Measurements from ENCODE around the gene SIN3B. TPM values are rescaled to one million over a fixed set of nuclear protein-coding genes. Genes with fewer than 3 reads are reported as not detected.

Gene SIN3B
- total and polyA plus RNA-seq, 9 of the 15 experiments (the other 6 are each of a cell fraction or from before 2014, with no cell fraction given): 0.51 to 34.2 (median 14.3) TPM

DNA sequence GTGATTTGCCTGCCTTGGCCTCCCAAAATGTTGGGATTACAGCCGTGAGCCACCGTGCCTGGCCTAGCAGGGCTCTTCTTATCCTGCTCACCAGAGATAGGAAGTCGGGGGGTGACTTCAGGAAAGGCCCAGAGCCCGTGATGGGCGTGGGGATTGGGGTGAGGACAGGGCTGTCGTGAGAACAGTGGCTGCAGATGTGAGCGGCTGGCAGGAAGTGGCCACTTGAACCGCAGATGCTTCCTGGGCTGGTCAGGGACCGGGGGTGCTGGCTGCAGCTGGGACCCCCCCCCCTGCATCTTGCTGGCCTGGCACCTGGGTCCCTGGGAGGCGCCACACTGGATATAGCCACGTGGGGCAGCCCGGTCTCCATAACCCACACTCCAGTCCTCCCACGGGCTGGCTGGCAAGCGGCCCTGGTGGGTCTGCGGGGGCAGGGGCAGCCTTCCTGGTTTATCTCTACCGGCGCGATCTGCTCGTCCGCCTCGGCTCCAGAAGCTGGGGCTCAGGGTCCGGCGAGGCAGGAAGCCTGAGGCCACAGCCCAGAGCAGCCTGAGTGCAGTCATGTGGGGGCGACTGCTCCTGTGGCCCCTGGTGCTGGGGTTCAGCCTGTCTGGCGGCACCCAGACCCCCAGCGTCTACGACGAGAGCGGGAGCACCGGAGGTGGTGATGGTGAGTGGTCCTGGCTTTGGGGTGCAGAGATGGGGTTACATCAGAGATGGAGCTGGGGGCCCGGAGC lies 59.6 kb downstream of the SIN3B start, which contains the start of gene F2RL3 (continued):
- TF ChIP-seq, protein P1, sequence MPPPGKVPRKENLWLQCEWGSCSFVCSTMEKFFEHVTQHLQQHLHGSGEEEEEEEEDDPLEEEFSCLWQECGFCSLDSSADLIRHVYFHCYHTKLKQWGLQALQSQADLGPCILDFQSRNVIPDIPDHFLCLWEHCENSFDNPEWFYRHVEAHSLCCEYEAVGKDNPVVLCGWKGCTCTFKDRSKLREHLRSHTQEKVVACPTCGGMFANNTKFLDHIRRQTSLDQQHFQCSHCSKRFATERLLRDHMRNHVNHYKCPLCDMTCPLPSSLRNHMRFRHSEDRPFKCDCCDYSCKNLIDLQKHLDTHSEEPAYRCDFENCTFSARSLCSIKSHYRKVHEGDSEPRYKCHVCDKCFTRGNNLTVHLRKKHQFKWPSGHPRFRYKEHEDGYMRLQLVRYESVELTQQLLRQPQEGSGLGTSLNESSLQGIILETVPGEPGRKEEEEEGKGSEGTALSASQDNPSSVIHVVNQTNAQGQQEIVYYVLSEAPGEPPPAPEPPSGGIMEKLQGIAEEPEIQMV (tag; conservative IDR thresholded peaks at IDR 0.05; ENCODE audit: low read depth): 0 out of 2 replicates have a peak, but pooled peaks have one; percentile 17
- TF ChIP-seq ZNF668 (CRISPR knock-in tag; IDR thresholded peaks at IDR 0.05): no peak
- no peak for TF ChIP-seq KLF10 (CRISPR knock-in tag; IDR thresholded peaks at IDR 0.05)
- TF ChIP-seq CHD4 (IDR thresholded peaks at IDR 0.05; ENCODE audit: insufficient read depth, insufficient replicate concordance, low read depth, low read length, poor library complexity, severe bottlenecking): no peak
- no peak for TF ChIP-seq HDGF (IDR thresholded peaks at IDR 0.05)
- TF ChIP-seq, protein P2, sequence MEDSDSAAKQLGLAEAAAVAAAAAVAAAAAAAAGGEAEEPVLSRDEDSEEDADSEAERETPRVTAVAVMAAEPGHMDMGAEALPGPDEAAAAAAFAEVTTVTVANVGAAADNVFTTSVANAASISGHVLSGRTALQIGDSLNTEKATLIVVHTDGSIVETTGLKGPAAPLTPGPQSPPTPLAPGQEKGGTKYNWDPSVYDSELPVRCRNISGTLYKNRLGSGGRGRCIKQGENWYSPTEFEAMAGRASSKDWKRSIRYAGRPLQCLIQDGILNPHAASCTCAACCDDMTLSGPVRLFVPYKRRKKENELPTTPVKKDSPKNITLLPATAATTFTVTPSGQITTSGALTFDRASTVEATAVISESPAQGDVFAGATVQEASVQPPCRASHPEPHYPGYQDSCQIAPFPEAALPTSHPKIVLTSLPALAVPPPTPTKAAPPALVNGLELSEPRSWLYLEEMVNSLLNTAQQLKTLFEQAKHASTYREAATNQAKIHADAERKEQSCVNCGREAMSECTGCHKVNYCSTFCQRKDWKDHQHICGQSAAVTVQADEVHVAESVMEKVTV (CRISPR knock-in tag; IDR thresholded peaks at IDR 0.05): no peak
- TF ChIP-seq ZNF57 (CRISPR knock-in tag; IDR thresholded peaks at IDR 0.05): no peak
- TF ChIP-seq NR1H2 (CRISPR knock-in tag; IDR thresholded peaks at IDR 0.05): no peak
- TF ChIP-seq ZFP36 (IDR thresholded peaks at IDR 0.05; ENCODE audit: low read depth, low read length, partially characterized antibody): no peak
- peak; percentile 28; the same call in 1 of the 2 replicates for TF ChIP-seq POLR2AphosphoS5 (IDR thresholded peaks at IDR 0.05; ENCODE audit: control insufficient read depth, insufficient read depth, low read depth, low read length)
- TF ChIP-seq, protein P3, sequence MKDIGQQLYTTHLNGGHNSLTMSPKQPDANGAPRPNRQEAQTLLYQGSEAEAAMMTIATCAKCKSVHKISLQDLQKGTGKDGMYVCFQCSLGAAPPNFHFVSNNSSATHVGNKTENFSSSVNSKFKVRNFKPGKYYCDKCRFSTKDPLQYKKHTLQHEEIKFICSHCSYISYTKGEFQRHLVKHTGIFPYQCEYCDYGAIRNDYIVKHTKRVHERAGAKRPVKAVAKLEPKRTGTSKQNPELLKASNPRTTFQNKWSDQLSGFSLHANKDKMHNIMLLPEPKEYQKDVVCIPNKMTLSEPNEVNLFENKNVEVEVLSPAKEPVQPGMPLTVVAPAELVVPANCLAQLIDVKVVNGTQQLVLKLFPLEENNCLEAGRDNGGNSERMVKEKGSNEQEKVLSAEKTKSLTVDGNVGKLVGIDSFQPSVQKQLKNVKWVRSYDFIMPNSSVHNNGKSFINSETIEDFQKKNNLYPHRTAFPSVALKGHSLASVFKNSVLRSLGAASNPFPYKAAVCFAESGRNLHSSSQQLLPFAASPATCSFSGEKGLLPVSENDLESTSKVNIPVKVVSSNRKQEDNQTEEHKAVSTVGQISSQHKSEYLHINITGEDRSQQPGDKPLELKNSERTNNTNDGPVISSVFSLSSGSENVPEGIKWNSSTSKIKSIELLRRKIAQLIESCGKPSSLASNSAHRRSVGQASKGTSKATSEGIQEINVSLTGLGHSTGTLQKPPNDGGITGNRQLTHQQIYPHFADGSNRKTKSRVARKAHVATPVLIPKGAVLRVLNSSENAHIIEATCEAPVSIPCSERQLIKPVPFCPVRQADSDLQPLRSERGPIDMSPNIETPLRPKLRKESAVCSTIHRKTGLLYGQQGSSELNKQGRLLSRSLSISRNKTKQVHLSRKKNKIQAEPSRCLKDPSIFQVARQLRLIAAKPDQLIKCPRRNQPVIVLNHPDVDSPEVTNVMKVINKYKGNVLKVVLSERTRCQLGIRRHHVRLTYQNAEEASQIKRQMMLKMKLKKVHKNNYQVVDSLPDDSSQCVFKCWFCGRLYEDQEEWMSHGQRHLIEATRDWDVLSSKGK (CRISPR knock-in tag; IDR thresholded peaks at IDR 0.05): no peak
- TF ChIP-seq ZNF507 (tag; conservative IDR thresholded peaks at IDR 0.05): no peak
- TF ChIP-seq RBM25 (IDR thresholded peaks at IDR 0.05; ENCODE audit: low read depth, low read length, severe bottlenecking): no peak
- no peak for TF ChIP-seq DACH1 (IDR thresholded peaks at IDR 0.05; ENCODE audit: partially characterized antibody)
- peak; percentile 37; the same call in 1 of the 2 replicates for TF ChIP-seq JUND (IDR thresholded peaks at IDR 0.05; ENCODE audit: borderline replicate concordance, low read depth, low read length)
- peak; percentile 17; the same call in 1 of the 3 replicates for TF ChIP-seq JUND (tag; IDR thresholded peaks at IDR 0.05; ENCODE audit: borderline replicate concordance, low read depth, low read length)
- TF ChIP-seq FUS (optimal IDR thresholded peaks at IDR 0.05; ENCODE audit: low read depth, low read length): no peak
- TF ChIP-seq ZNF232 (CRISPR knock-in tag; IDR thresholded peaks at IDR 0.05): no peak
- no peak for TF ChIP-seq NR2C2 (CRISPR knock-in tag; IDR thresholded peaks at IDR 0.05)
- peak; percentile 0; the same call in 1 of the 2 replicates for TF ChIP-seq NR2C2 (tag; IDR thresholded peaks at IDR 0.05)
